HFFc6 (cell line): ENCODE results near the gene NR2C2AP. TPM values are rescaled to one million over a fixed set of nuclear protein-coding genes. Genes with fewer than 3 reads are reported as not detected.

Source experiments
- DNase-seq: peaks from one replicate; pipeline ENCODE4 v3.0.0-alpha.2; 2018
- H3K27ac Mint-ChIP-seq: 2 replicates; pipeline ENCODE4 v1.8.0; 2020; ENCODE audit warnings: mild to moderate bottlenecking, mixed read lengths
- H3K27me3 Mint-ChIP-seq: 2 replicates; pipeline ENCODE4 v1.8.0; 2021; ENCODE audit warnings: mild to moderate bottlenecking, moderate library complexity, mixed read lengths; ENCODE audit not compliant: insufficient read depth
- H3K36me3 Mint-ChIP-seq: 2 replicates; pipeline ENCODE4 v1.8.0; 2021; ENCODE audit warnings: low read depth, mixed read lengths
- H3K4me1 Mint-ChIP-seq: 2 replicates; pipeline ENCODE4 v1.8.0; 2020; ENCODE audit warnings: low read depth, mixed read lengths
- H3K4me3 Mint-ChIP-seq: 2 replicates; pipeline ENCODE4 v1.8.0; 2020; ENCODE audit warnings: mild to moderate bottlenecking, moderate library complexity, mixed read lengths
- H3K9me3 Mint-ChIP-seq: 2 replicates; pipeline ENCODE4 v1.8.0; 2020; ENCODE audit warnings: mild to moderate bottlenecking, mixed read lengths
- CTCF ChIP-seq: fragments of 200-600 bp; sonication (generic); IDR thresholded peaks from 2 replicates; pipeline ENCODE4 v1.5.0; 2021; ENCODE audit warnings: antibody characterized with exemption, mild to moderate bottlenecking
- total RNA-seq, 6 experiments: library from RNA; stranded (reverse); fragmentation: NEBNext Ultra II Directional; extraction: Animal tissue kit (Norgen Biotek cat#: 25700); gene quantifications; 2 replicates in 1 of 6; 3 replicates in 5 of 6; pipeline ENCODE4 v1.2.3, GENCODE V29; 2021

The NR2C2AP gene
- total RNA-seq, 6 experiments from 2014 or later: 6.5 to 12.8 (median 9.3) TPM

GRCh38 chr19:19151418-19151817, 51.8 kb downstream of the NR2C2AP start:
- Mint-ChIP-seq H3K27me3 (peaks cover 1% of the 10 kb centered on the region), H3K9me3 (peaks cover 3% of the 10 kb centered on the region; the same call in 1 of the 2 replicates), H3K4me3 (no peak overlapping the region), H3K4me1 (no peaks in the 10 kb centered on the region), H3K27ac (no peak overlapping the region), H3K36me3 (peaks cover 6% of the 10 kb centered on the region; the same call in 1 of the 2 replicates)
- DNase-seq: no peak
- TF ChIP-seq CTCF: no peak

Other genes starting within 250 kb of the NR2C2AP start
- 10 to 100 TPM; 57.6 to 71.5 (median 61.8) TPM for gene SUGP2, start 169.9 kb downstream of the NR2C2AP start, total RNA-seq
- gene ARMC6, start 169.8 kb downstream of the NR2C2AP start, total RNA-seq: 10 to 100 TPM; 30.2 to 41.7 (median 32.5) TPM
- gene SLC25A42, start 139.4 kb downstream of the NR2C2AP start, total RNA-seq: 10 to 100 TPM in 3 of 6 experiments, 1 to 10 TPM in 3; 8.7 to 11.7 (median 9.9) TPM
- 10 to 100 TPM; 20.5 to 27.9 (median 25.4) TPM for gene TMEM161A, start 64.9 kb downstream of the NR2C2AP start, total RNA-seq
- gene MEF2B, start 33.2 kb downstream of the NR2C2AP start, total RNA-seq: 1 to 10 TPM in 3 of 6 experiments, under 1 TPM in 3; 0.20 to 1.9 (median 0.82) TPM
- 10 to 100 TPM; 33.9 to 43.2 (median 38.6) TPM for gene BORCS8, start 11.3 kb downstream of the NR2C2AP start, total RNA-seq
- 10 to 100 TPM; 63.7 to 84.6 (median 75.7) TPM for gene RFXANK, start 11.2 kb downstream of the NR2C2AP start, total RNA-seq
- not detected for gene NCAN, start 8.5 kb upstream of the NR2C2AP start, total RNA-seq
- under 1 TPM in 3 of 6 experiments, not detected in 3; 0.23 to 0.45 (median 0.28) TPM for gene TM6SF2, start 69.9 kb upstream of the NR2C2AP start, total RNA-seq
- 10 to 100 TPM; 37.7 to 47.0 (median 44.4) TPM for gene SUGP1, start 117.1 kb upstream of the NR2C2AP start, total RNA-seq
- gene MAU2, start 117.4 kb upstream of the NR2C2AP start, total RNA-seq: 10 to 100 TPM; 24.8 to 33.0 (median 29.4) TPM
- 100 to 1,000 TPM; 107 to 123 (median 112) TPM for gene GATAD2A, start 202.3 kb upstream of the NR2C2AP start, total RNA-seq